ENCODE measurements around the gene UTP15.

Gene UTP15

GRCh38 chr5:73540192-73540591, 25.4 kb upstream of the UTP15 start:
- no peak for TF ChIP-seq CTCF (IDR thresholded peaks at IDR 0.05; ENCODE audit: extremely low read depth, insufficient read depth, missing control alignments)
- DNase-seq (ENCODE audit: low spot score): no peak
- in situ Hi-C loops (cut with MboI; ENCODE audit: low pct_unique_long_range_greater_than_20kb, low sequenced_read_pairs, unreplicated experiment): no loop called here

- in situ Hi-C loops (cut with MboI; ENCODE audit: low pct_unique_long_range_greater_than_20kb, low sequenced_read_pairs, unreplicated experiment): no loop called here
- TF ChIP-seq CTCF (IDR thresholded peaks at IDR 0.05; ENCODE audit: extremely low read depth, insufficient read depth, missing control alignments): no peak
- no peak for DNase-seq (ENCODE audit: low spot score)
Measured at GRCh38 chr5:73542020-73542419, 23.5 kb upstream of the UTP15 start.

GRCh38 chr5:73544429-73545402, 20.8 kb upstream of the UTP15 start:
- in situ Hi-C loops (cut with MboI; ENCODE audit: low pct_unique_long_range_greater_than_20kb, low sequenced_read_pairs, unreplicated experiment): no loop called here
- no peak for TF ChIP-seq CTCF (IDR thresholded peaks at IDR 0.05; ENCODE audit: extremely low read depth, insufficient read depth, missing control alignments)
- no peak for DNase-seq (ENCODE audit: low spot score)

- no peak for TF ChIP-seq CTCF (IDR thresholded peaks at IDR 0.05; ENCODE audit: extremely low read depth, insufficient read depth, missing control alignments)
- no peak for DNase-seq (ENCODE audit: low spot score)
- in situ Hi-C loops (cut with MboI; ENCODE audit: low pct_unique_long_range_greater_than_20kb, low sequenced_read_pairs, unreplicated experiment): no loop called here
Measured at GRCh38 chr5:73545403-73545779, 20.2 kb upstream of the UTP15 start.

- in situ Hi-C loops (cut with MboI; ENCODE audit: low pct_unique_long_range_greater_than_20kb, low sequenced_read_pairs, unreplicated experiment): no loop called here
- no peak for DNase-seq (ENCODE audit: low spot score)
Measured at GRCh38 chr5:73550016-73550415, 15.5 kb upstream of the UTP15 start.

GRCh38 chr5:73552642-73553041, 12.9 kb upstream of the UTP15 start:
- in situ Hi-C loops (cut with MboI; ENCODE audit: low pct_unique_long_range_greater_than_20kb, low sequenced_read_pairs, unreplicated experiment): no loop called here
- no peak for TF ChIP-seq CTCF (IDR thresholded peaks at IDR 0.05; ENCODE audit: extremely low read depth, insufficient read depth, missing control alignments)
- no peak for DNase-seq (ENCODE audit: low spot score)

More at GRCh38 chr5:73550016-73550415, 15.5 kb upstream of the UTP15 start:
- TF ChIP-seq CTCF (IDR thresholded peaks at IDR 0.05; ENCODE audit: extremely low read depth, insufficient read depth, missing control alignments): no peak
